ENCODE data around the gene RFTN1.

Gene RFTN1

GRCh38 chr3:16534640-16535262 lies 21.3 kb upstream of the RFTN1 start:
- CTCF ChIA-PET = no interaction called here
- TF ChIP-seq ZNF384 (IDR thresholded peaks at IDR 0.05) (no peak), PKNOX1 (IDR thresholded peaks at IDR 0.05) (peak; percentile 61), ARNT (IDR thresholded peaks at IDR 0.05) (no peak)

GRCh38 chr3:16533928-16534574 lies 20.6 kb upstream of the RFTN1 start:
- CTCF ChIA-PET = no interaction called here
- TF ChIP-seq L3MBTL2 (conservative IDR thresholded peaks at IDR 0.05) = no peak
- no peak for TF ChIP-seq SUZ12 (IDR thresholded peaks at IDR 0.05)
- no peak for TF ChIP-seq FOXM1 (IDR thresholded peaks at IDR 0.05; ENCODE audit: borderline replicate concordance)
- no peak for TF ChIP-seq LEF1 (IDR thresholded peaks at IDR 0.05; ENCODE audit: borderline replicate concordance)
- TF ChIP-seq BHLHE40 (IDR thresholded peaks at IDR 0.05; ENCODE audit: borderline replicate concordance) = no peak
- no peak for TF ChIP-seq SP1 (IDR thresholded peaks at IDR 0.05)
- no peak for TF ChIP-seq HDGF (IDR thresholded peaks at IDR 0.05; ENCODE audit: borderline replicate concordance)
- no peak for TF ChIP-seq CTBP1 (IDR thresholded peaks at IDR 0.05; ENCODE audit: borderline replicate concordance)
- TF ChIP-seq ZNF384 (IDR thresholded peaks at IDR 0.05) = no peak
- no peak for TF ChIP-seq FOXK2 (IDR thresholded peaks at IDR 0.05)
- TF ChIP-seq ELF4 (IDR thresholded peaks at IDR 0.05) = no peak
- no peak for TF ChIP-seq NFRKB (IDR thresholded peaks at IDR 0.05)
- no peak for TF ChIP-seq FOXA1 (IDR thresholded peaks at IDR 0.05)
- TF ChIP-seq TARDBP (IDR thresholded peaks at IDR 0.05) = no peak
- TF ChIP-seq PKNOX1 (IDR thresholded peaks at IDR 0.05) = no peak
- TF ChIP-seq ARNT (IDR thresholded peaks at IDR 0.05) = no peak
- POLR2A ChIA-PET = no interaction called here
- DNase-seq (ENCODE audit: extremely low spot score) = no peak

More at GRCh38 chr3:16534640-16535262, 21.3 kb upstream of the RFTN1 start:
- DNase-seq (ENCODE audit: extremely low spot score) = no peak
- POLR2A ChIA-PET = no interaction called here

- POLR2A ChIA-PET = no interaction called here
- DNase-seq (ENCODE audit: extremely low spot score) = no peak
- CTCF ChIA-PET = no interaction called here
- no peak for TF ChIP-seq ZNF384 (IDR thresholded peaks at IDR 0.05)
- no peak for TF ChIP-seq L3MBTL2 (conservative IDR thresholded peaks at IDR 0.05)
- TF ChIP-seq SP1 (IDR thresholded peaks at IDR 0.05) = no peak
- no peak for TF ChIP-seq LEF1 (IDR thresholded peaks at IDR 0.05; ENCODE audit: borderline replicate concordance)
- no peak for TF ChIP-seq PKNOX1 (IDR thresholded peaks at IDR 0.05)
- no peak for TF ChIP-seq SUZ12 (IDR thresholded peaks at IDR 0.05)
- no peak for TF ChIP-seq HDGF (IDR thresholded peaks at IDR 0.05; ENCODE audit: borderline replicate concordance)
- TF ChIP-seq NFRKB (IDR thresholded peaks at IDR 0.05) = no peak
- TF ChIP-seq FOXK2 (IDR thresholded peaks at IDR 0.05) = no peak
- TF ChIP-seq FOXA1 (IDR thresholded peaks at IDR 0.05) = no peak
- no peak for TF ChIP-seq CTBP1 (IDR thresholded peaks at IDR 0.05; ENCODE audit: borderline replicate concordance)
- no peak for TF ChIP-seq ARNT (IDR thresholded peaks at IDR 0.05)
- no peak for TF ChIP-seq ELF4 (IDR thresholded peaks at IDR 0.05)
- no peak for TF ChIP-seq FOXM1 (IDR thresholded peaks at IDR 0.05; ENCODE audit: borderline replicate concordance)
- TF ChIP-seq BHLHE40 (IDR thresholded peaks at IDR 0.05; ENCODE audit: borderline replicate concordance) = no peak
- TF ChIP-seq TARDBP (IDR thresholded peaks at IDR 0.05) = no peak
Measured at GRCh38 chr3:16529264-16529663, 15.8 kb upstream of the RFTN1 start.

GRCh38 chr3:16528581-16528993 lies 15.1 kb upstream of the RFTN1 start:
- ChIA-PET CTCF (no interaction called here), POLR2A (no interaction called here)
- DNase-seq (ENCODE audit: extremely low spot score) = no peak
- no peak for TF ChIP-seq L3MBTL2 (conservative IDR thresholded peaks at IDR 0.05)
- no peak for TF ChIP-seq NFRKB (IDR thresholded peaks at IDR 0.05)
- no peak for TF ChIP-seq FOXM1 (IDR thresholded peaks at IDR 0.05; ENCODE audit: borderline replicate concordance)
- no peak for TF ChIP-seq ELF4 (IDR thresholded peaks at IDR 0.05)
- no peak for TF ChIP-seq CTBP1 (IDR thresholded peaks at IDR 0.05; ENCODE audit: borderline replicate concordance)
- no peak for TF ChIP-seq TARDBP (IDR thresholded peaks at IDR 0.05)
- no peak for TF ChIP-seq PKNOX1 (IDR thresholded peaks at IDR 0.05)
- no peak for TF ChIP-seq BHLHE40 (IDR thresholded peaks at IDR 0.05; ENCODE audit: borderline replicate concordance)
- TF ChIP-seq LEF1 (IDR thresholded peaks at IDR 0.05; ENCODE audit: borderline replicate concordance) = no peak
- no peak for TF ChIP-seq HDGF (IDR thresholded peaks at IDR 0.05; ENCODE audit: borderline replicate concordance)
- TF ChIP-seq ZNF384 (IDR thresholded peaks at IDR 0.05) = no peak
- no peak for TF ChIP-seq SP1 (IDR thresholded peaks at IDR 0.05)

- TF ChIP-seq ZNF384 (IDR thresholded peaks at IDR 0.05) = no peak
- no peak for TF ChIP-seq SUZ12 (IDR thresholded peaks at IDR 0.05)
- TF ChIP-seq NFRKB (IDR thresholded peaks at IDR 0.05) = no peak
- no peak for TF ChIP-seq CTBP1 (IDR thresholded peaks at IDR 0.05; ENCODE audit: borderline replicate concordance)
- no peak for TF ChIP-seq HDGF (IDR thresholded peaks at IDR 0.05; ENCODE audit: borderline replicate concordance)
- no peak for TF ChIP-seq FOXA1 (IDR thresholded peaks at IDR 0.05)
- no peak for TF ChIP-seq TARDBP (IDR thresholded peaks at IDR 0.05)
- TF ChIP-seq FOXM1 (IDR thresholded peaks at IDR 0.05; ENCODE audit: borderline replicate concordance) = no peak
- no peak for TF ChIP-seq ARNT (IDR thresholded peaks at IDR 0.05)
- TF ChIP-seq PKNOX1 (IDR thresholded peaks at IDR 0.05) = no peak
- TF ChIP-seq ELF4 (IDR thresholded peaks at IDR 0.05) = no peak
- no peak for TF ChIP-seq FOXK2 (IDR thresholded peaks at IDR 0.05)
- TF ChIP-seq SP1 (IDR thresholded peaks at IDR 0.05) = no peak
- no peak for TF ChIP-seq LEF1 (IDR thresholded peaks at IDR 0.05; ENCODE audit: borderline replicate concordance)
- no peak for TF ChIP-seq BHLHE40 (IDR thresholded peaks at IDR 0.05; ENCODE audit: borderline replicate concordance)
- no peak for TF ChIP-seq L3MBTL2 (conservative IDR thresholded peaks at IDR 0.05)
- ChIA-PET POLR2A (no interaction called here), CTCF (no interaction called here)
- no peak for DNase-seq (ENCODE audit: extremely low spot score)
Measured at GRCh38 chr3:16528106-16528505, 14.6 kb upstream of the RFTN1 start.

Data from HEK293T (cell line).